HEK293 (cell line): ENCODE results near the gene FAM89A.

Experiments
- ZNF132 ChIP-seq: fragments of 450-650 bp; formaldehyde crosslinking; IDR thresholded peaks from 2 replicates; pipeline ENCODE4 v1.5.1; 2017; ENCODE audit warnings: missing biosample characterization, missing genetic modification characterization, borderline replicate concordance
- ZNF23 ChIP-seq: fragments of 450-650 bp; formaldehyde crosslinking; IDR thresholded peaks from 2 replicates; pipeline ENCODE4 v1.5.1; 2016; ENCODE audit warnings: missing biosample characterization, missing genetic modification characterization, borderline replicate concordance
- ZNF394 ChIP-seq: fragments of 450-650 bp; formaldehyde crosslinking; IDR thresholded peaks from 2 replicates; pipeline ENCODE4 v1.5.1; 2016; ENCODE audit warnings: missing biosample characterization, missing genetic modification characterization, mild to moderate bottlenecking, moderate library complexity, borderline replicate concordance
- TF ChIP-seq, protein P1 (sequence below): fragments of 450-650 bp; formaldehyde crosslinking; IDR thresholded peaks from 2 replicates; pipeline ENCODE4 v1.5.1; 2016; ENCODE audit warnings: missing biosample characterization, missing genetic modification characterization, low read depth

Gene FAM89A

DNA sequence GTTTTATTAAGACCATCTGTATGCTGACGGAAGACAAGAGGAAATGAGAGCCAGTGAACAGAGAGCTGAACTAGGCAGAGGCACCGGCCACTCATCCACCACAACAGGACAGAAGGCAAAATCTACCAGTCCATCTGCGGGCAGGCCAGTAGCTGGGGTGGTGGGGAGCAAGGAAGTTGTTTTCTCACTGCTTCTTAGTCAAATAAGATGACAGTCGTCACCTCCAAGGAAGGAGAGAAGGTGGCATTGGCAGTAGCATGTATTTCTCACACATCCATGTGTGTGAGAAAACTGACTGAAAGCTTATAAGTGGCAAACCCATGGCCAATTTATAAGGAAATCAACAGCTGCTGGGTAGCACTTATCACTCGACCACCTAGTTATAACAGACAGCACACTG is 69.6 kb downstream of the FAM89A start (continued):
- TF ChIP-seq, protein P1, sequence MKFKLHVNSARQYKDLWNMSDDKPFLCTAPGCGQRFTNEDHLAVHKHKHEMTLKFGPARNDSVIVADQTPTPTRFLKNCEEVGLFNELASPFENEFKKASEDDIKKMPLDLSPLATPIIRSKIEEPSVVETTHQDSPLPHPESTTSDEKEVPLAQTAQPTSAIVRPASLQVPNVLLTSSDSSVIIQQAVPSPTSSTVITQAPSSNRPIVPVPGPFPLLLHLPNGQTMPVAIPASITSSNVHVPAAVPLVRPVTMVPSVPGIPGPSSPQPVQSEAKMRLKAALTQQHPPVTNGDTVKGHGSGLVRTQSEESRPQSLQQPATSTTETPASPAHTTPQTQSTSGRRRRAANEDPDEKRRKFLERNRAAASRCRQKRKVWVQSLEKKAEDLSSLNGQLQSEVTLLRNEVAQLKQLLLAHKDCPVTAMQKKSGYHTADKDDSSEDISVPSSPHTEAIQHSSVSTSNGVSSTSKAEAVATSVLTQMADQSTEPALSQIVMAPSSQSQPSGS: no peak
- TF ChIP-seq ZNF394 (tag by site-specific recombination): no peak
- TF ChIP-seq ZNF23 (tag by site-specific recombination): no peak
- TF ChIP-seq ZNF132 (tag by site-specific recombination): no peak
